Neuronal stem cell (in vitro differentiated cells): ENCODE measurements around the gene SORD. TPM values are rescaled to one million over a fixed set of nuclear protein-coding genes. Genes with fewer than 3 reads are reported as not detected.

Experiments
- small RNA-seq: library from polyadenylated mRNA; stranded (forward); fragments of <200 nt; extraction: miRNeasy Mini kit (QIAGEN cat#:217004); gene quantifications from one replicate; pipeline ENCODE3, GENCODE V24; 2013; ENCODE audit not compliant: insufficient read depth

The SORD gene

Small RNA genes lying within 50 kb of the gene (small RNA-seq; reads per million reads assigned to genes)
- not detected for gene RF00019
- gene RNU1-78P: not detected
- gene RNU6-966P: not detected
